MCF 10A (cell line): ENCODE data around the gene MED16. TPM values are rescaled to one million over a fixed set of nuclear protein-coding genes. Genes with fewer than 3 reads are reported as not detected.
"Not testable (repeated sequence)": the region's sequence is repeated elsewhere in the genome, so short reads cannot be mapped to it uniquely, and the experiment has no call there.

Experiments used
- BruUV-seq: library from RNA; stranded (reverse); fragments of 400-500 nt; replicated peaks from 2 replicates; lab custom pipeline; 2021; lab: Mats Ljungman, UMichigan
- CTCF ChIA-PET: fragments of 300-600 bp; sonication (Branson Sonifier 250); formaldehyde crosslinking; extraction: SDS; loops from one replicate; lab custom pipeline; 2021; ENCODE audit warnings: antibody characterized with exemption, inconsistent platforms; lab: Yijun Ruan, JAX
- POLR2A ChIA-PET: fragments of 300-600, 350-650 bp; sonication (Branson Sonifier 250); formaldehyde crosslinking; extraction: SDS; loops from one replicate; lab custom pipeline; 2020; ENCODE audit warnings: antibody characterized with exemption, inconsistent platforms; lab: Yijun Ruan, JAX
- DNase-seq: peaks from one replicate; pipeline ENCODE4 v3.0.0-alpha.2; 2018; ENCODE audit not compliant: unreplicated experiment
- H3K27ac Mint-ChIP-seq: one replicate; pipeline ENCODE4 v1.8.0; 2022; ENCODE audit warnings: mild to moderate bottlenecking, low read depth, mixed read lengths; ENCODE audit not compliant: unreplicated experiment
- H3K27me3 Mint-ChIP-seq: one replicate; pipeline ENCODE4 v1.8.0; 2022; ENCODE audit warnings: mixed read lengths; ENCODE audit not compliant: insufficient read depth, unreplicated experiment
- H3K36me3 Mint-ChIP-seq: one replicate; pipeline ENCODE4 v1.8.0; 2022; ENCODE audit warnings: mild to moderate bottlenecking, moderate library complexity, mixed read lengths; ENCODE audit not compliant: insufficient read depth, unreplicated experiment
- H3K4me1 Mint-ChIP-seq: one replicate; pipeline ENCODE4 v1.8.0; 2022; ENCODE audit warnings: mixed read lengths; ENCODE audit not compliant: insufficient read depth, unreplicated experiment
- H3K4me3 Mint-ChIP-seq: one replicate; pipeline ENCODE4 v1.8.0; 2022; ENCODE audit warnings: mild to moderate bottlenecking, moderate library complexity, mixed read lengths; ENCODE audit not compliant: unreplicated experiment
- H3K9me3 Mint-ChIP-seq: one replicate; pipeline ENCODE4 v1.8.0; 2022; ENCODE audit warnings: mixed read lengths; ENCODE audit not compliant: unreplicated experiment
- CTCF ChIP-seq: fragments of 200-600 bp; IDR thresholded peaks from one replicate; pipeline ENCODE4 v1.8.0; 2022; ENCODE audit warnings: antibody characterized with exemption, mild to moderate bottlenecking; ENCODE audit not compliant: unreplicated experiment
- intact Hi-C: fragments of 100-400 bp; cut with micrococcal nuclease; formaldehyde crosslinking; loops from 2 replicates; pipeline ENCODE4 v1.14.1; 2022
- total RNA-seq: library from RNA; stranded (reverse); gene quantifications from 2 replicates; pipeline ENCODE4 v1.2.3, GENCODE V29; 2022

The MED16 gene
- total RNA-seq, 1 experiment from 2014 or later: 61.0 TPM

GRCh38 chr19:844546-844971 lies 48.4 kb downstream of the MED16 start:
- BruUV-seq: no TSS peak
- H3K27me3 Mint-ChIP-seq: peaks cover 23% of the 10 kb centered on the region
- H3K27ac Mint-ChIP-seq: no peak overlapping the region
- ChIA-PET CTCF (interaction anchor here (0.7 kb wide), 1 partner anchor 35 kb away, joined by 3 read pairs; no protein-coding TSS in a partner anchor), POLR2A (interaction anchor here (1.3 kb wide), 1 partner anchor 140 kb away, joined by 4 read pairs; the partner anchor contains the start of gene WDR18)
- H3K9me3 Mint-ChIP-seq: peaks cover 7% of the 10 kb centered on the region
- intact Hi-C loops: no loop called here
- peak overlapping the region; percentile 59 for H3K4me3 Mint-ChIP-seq
- no peaks in the 10 kb centered on the region for H3K36me3 Mint-ChIP-seq
- DNase-seq: peak; percentile 51
- peaks cover 12% of the 10 kb centered on the region for H3K4me1 Mint-ChIP-seq
- TF ChIP-seq CTCF: no peak

GRCh38 chr19:843836-844545 lies 49.0 kb downstream of the MED16 start:
- ChIA-PET POLR2A (interaction anchor here (0.7 kb wide), 1 partner anchor 25 kb away, joined by 3 read pairs; no protein-coding TSS in a partner anchor), CTCF (no interaction called here)
- BruUV-seq: no TSS peak
- Mint-ChIP-seq H3K36me3 (no peaks in the 10 kb centered on the region), H3K4me1 (peaks cover 12% of the 10 kb centered on the region), H3K4me3 (peak overlapping the region; percentile 59), H3K27me3 (peaks cover 23% of the 10 kb centered on the region), H3K9me3 (peaks cover 7% of the 10 kb centered on the region), H3K27ac (no peak overlapping the region)
- no peak for TF ChIP-seq CTCF
- intact Hi-C loops: no loop called here
- no peak for DNase-seq

DNA sequence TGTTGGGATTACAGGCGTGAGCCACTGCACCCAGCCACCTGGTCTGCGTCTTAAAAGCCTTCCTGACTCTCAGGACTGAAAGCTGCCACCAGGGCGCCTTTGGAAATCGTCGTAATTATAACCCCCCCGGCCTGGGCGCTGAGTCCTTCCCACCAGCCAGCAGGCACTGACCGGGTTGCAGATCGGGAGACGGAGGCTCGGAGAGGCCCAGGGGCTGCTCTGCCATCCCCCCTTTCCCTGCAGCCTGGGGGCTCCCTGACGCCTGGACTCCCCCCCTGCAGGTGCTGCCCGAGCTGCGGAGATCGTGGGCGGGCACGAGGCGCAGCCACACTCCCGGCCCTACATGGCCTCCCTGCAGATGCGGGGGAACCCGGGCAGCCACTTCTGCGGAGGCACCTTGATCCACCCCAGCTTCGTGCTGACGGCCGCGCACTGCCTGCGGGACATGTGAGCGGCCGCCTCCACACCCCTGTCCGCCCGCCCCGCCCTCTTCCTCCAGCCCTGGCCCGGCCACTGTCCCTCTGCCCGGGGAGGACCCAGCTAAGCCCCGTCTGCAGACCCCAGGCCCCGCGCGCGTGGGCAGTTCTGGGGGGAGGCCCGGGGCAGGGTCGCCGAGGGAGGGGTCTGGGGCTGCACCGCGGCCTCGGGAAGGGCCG lies 49.7 kb downstream of the MED16 start:
- POLR2A ChIA-PET: interaction anchor here (0.7 kb wide), 1 partner anchor 25 kb away, joined by 3 read pairs; no protein-coding TSS in a partner anchor
- Mint-ChIP-seq H3K4me3 (peak overlapping the region; percentile 59), H3K27ac (no peak overlapping the region), H3K9me3 (peaks cover 7% of the 10 kb centered on the region), H3K27me3 (peaks cover 23% of the 10 kb centered on the region), H3K4me1 (peaks cover 12% of the 10 kb centered on the region), H3K36me3 (no peaks in the 10 kb centered on the region)
- BruUV-seq: no TSS peak
- no peak for TF ChIP-seq CTCF
- CTCF ChIA-PET: interaction anchor here (0.6 to 0.8 kb wide), 3 partner anchors 50 to 115 kb away, joined by 3 to 4 read pairs (median 3); partner anchors contain the start of genes MED16 and RNU6-9
- intact Hi-C loops: no loop called here
- DNase-seq: peak; percentile 33

DNA sequence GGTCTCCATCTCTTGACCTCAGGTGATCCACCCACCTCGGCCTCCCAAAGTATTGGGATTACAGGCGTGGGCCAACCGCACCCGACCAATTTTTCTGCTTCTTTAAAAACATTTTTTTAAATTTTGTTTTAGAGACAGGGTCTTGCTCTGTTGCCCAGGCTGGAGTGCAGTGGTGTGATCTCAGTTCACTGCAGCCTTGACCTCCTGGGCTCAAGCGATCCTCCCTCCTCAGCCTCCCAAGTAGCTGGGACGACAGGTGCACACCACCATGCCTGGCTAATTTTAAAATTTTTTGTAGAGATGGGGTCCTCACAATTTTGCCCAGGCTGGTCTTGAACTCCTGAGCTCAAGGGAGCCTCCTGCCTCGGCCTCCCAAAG lies 50.2 kb downstream of the MED16 start:
- CTCF ChIA-PET: interaction anchor here (0.6 to 0.8 kb wide), 3 partner anchors 50 to 115 kb away, joined by 3 to 4 read pairs (median 3); partner anchors contain the start of genes MED16 and RNU6-9
- DNase-seq, intact Hi-C loops, H3K36me3 Mint-ChIP-seq, H3K27ac Mint-ChIP-seq, BruUV-seq, POLR2A ChIA-PET, H3K4me3 Mint-ChIP-seq, H3K9me3 Mint-ChIP-seq: not testable (repeated sequence)
- peaks cover 22% of the 10 kb centered on the region for H3K27me3 Mint-ChIP-seq
- H3K4me1 Mint-ChIP-seq: peaks cover 12% of the 10 kb centered on the region
